GDM1 (cell line): ENCODE measurements around the gene LRFN5.
"Not testable (repeated sequence)": the region's sequence is repeated elsewhere in the genome, so short reads cannot be mapped to it uniquely, and the experiment has no call there.

Source experiments
- DNase-seq: peaks from one replicate; lab custom pipeline; 2025; lab: John Stamatoyannopoulos, UW

The LRFN5 gene

DNA sequence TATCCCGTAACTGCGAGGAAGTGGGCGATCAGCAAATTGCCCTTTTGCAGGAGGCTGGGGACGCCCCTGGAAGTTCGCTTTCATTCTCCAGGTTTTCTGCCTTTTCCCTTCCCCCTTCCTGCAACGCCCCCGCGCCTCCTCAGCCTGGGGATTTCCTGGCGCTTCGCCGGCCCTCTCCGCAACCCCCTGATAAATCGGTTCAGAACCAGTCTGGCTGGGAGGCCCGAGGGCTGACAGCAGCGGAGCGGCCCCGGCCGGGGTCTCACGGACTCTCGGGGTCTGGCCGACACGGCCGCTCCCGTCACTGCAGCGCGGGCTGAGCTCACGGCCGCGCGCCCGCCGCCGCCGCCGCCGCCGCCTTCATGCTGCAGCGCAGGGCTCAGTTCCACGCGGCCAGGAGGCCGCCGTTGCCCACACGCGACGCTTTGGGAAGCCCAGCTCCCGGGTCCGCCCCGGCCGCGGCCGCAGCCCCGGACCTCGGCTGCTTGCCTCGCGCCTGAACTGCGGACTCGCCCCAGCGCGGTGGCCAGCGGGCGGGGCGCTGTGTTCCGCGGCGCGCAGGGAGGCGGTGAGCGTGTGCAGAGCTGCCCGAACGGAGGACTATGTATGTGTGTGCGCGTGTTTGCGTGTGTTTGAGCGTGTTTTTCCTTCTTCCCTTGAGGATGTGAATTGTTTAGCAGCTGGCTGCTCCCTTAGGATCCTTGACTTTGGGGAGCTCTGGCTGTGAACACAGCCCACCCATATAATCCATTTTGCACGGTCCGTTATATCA is at the start of gene LRFN5:
LRFN5 (plus strand) TSS at position 345 of the 772 bp plus-strand sequence.
- DNase-seq = no peak

DNA sequence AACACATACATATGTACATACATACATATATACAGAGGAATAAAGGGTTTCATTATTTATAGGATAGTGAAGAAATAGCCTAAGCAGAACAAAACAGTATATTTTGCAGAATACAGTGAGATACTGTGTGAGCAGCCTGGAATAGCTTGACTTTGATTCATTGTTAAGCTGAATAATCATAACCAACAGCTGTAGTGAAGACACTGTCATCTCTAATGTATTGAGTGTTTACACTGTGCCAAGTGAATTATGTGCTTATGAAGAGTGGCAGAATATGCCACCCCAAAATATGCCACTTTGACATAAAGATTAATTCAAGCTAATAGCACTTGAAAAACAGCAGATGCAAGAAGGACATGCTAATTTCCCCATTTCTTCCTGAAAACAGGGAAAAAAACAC is 48.2 kb upstream of the LRFN5 start:
- no peak for DNase-seq

DNA sequence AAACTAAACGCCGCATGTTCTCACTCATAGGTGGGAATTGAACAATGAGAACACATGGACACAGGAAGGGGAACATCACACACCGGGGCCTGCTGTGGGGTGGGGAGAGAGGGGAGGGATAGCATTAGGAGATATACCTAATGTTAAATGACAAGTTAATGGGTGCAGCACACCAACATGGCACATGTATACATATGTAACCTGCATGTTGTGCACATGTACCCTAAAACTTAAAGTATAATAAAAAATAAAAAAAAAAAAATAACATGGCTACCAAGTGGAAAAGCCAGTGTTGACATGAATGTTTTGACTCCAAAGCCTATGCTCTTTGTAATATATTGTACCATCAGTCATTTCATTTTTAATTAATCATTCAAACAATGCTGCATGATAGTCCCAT is 39.8 kb upstream of the LRFN5 start:
- not testable (repeated sequence) for DNase-seq

DNA sequence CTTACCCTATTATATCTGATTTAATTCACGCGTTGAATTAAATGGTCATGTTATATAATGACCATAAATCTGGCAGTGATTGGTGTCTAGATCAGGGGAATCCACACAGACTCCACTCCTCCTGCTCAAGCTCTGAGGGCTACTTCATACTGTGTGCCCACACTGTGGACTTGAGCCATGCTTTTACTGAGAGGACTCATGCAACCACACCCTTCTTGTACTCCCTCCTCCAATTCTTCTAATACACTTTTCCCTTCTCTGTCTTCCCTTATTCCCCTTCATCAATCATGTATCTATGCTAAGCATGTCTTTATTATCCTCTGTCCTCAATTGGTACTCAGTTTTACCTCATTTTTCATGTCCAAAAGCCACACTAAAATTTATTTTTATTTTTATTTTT is 37.7 kb upstream of the LRFN5 start:
- no peak for DNase-seq

DNA sequence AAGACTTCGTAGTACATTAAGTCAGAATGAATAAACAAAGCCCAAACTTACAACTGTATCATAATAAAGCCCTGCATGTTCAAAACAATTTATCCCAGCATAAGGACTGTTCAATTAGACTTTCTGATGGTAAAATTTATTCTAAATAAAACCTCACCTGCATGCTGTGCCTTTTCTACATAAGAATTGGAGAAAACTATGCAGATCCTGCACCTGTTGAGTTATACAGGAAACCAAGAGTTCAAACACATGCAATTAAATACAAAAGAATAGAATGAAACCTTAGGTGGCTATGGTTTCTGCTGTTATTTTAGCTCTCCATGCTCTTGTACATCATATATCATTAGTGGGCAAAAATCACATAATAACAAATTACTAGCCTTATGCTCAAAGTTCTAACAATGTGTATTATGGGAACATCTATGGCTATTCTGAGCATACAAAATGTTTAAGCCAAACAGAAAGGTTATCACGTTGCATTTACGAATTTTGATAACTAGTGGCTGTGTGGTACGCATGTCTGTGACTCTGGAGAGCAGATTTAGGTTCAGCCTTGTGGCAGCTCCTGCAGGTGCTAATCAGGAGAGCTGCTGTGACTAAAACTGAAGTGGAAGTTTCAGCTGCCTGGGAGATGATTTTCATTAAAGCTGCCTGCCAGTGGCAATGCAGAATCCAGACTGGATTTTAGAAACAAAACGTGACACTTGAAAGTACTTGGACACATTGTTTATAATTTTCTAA is 36.1 kb upstream of the LRFN5 start:
- no peak for DNase-seq

DNA sequence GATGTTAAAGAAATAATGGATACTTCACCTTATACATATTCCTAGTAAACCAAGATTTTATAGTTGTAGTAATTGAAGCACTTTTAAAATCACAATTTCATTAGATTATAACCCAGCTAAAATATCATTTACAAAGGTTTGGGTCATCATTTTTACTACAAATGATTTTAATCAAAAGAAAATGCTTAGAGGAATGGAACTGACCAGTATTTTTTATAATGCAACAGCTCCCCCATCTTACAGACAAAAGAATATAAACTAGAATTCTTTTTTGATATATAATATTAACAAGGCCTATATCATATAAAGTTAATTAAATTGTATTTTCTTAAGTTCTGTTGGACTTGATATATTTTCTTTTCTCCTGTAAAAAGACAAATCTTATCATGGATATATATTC is 20.4 kb upstream of the LRFN5 start:
- no peak for DNase-seq

DNA sequence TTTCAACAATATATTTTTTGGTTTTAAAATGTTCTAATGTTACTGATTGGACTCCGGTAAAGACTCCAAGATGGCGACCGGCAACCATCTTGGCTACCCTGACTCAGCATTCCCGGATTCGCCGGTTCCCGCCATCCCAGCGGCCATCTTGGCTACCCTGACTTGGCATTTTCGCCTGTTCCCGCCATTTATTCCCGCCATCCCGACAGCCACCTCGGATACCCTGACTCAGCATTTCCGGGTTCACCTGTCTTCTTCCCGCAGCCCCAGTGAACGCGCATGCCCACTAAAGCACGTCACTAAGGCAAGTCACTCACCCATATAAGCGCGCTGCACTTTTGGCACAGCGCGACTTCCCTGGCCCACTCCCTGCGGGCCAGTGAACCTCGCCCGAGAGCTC is 9.0 kb upstream of the LRFN5 start:
- DNase-seq = no peak

DNA sequence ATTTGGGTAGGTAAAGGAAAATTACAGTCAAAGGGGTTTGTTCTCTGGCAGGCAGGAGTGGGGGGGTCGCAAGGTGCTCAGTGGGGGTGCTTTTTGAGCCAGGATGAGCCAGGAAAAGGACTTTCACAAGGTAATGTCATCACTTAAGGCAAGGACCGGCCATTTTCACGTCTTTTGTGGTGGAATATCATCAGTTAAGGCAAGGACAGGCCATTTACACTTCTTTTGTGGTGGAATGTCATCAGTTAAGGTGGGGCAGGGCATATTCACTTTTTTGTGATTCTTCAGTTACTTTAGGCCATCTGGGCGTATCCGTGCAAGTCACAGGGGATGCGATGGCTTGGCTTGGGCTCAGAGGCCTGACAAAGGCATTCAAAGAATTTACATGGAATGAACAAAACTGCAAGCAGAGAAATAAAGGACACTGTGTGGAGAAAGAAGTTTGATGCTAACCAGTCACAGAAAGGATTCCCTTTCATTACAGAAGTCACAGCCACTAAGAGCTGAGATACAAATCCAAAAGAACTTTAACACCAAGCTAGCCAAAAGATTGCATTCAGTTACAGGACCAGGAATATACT is 6.8 kb upstream of the LRFN5 start:
- DNase-seq = not testable (repeated sequence)

DNA sequence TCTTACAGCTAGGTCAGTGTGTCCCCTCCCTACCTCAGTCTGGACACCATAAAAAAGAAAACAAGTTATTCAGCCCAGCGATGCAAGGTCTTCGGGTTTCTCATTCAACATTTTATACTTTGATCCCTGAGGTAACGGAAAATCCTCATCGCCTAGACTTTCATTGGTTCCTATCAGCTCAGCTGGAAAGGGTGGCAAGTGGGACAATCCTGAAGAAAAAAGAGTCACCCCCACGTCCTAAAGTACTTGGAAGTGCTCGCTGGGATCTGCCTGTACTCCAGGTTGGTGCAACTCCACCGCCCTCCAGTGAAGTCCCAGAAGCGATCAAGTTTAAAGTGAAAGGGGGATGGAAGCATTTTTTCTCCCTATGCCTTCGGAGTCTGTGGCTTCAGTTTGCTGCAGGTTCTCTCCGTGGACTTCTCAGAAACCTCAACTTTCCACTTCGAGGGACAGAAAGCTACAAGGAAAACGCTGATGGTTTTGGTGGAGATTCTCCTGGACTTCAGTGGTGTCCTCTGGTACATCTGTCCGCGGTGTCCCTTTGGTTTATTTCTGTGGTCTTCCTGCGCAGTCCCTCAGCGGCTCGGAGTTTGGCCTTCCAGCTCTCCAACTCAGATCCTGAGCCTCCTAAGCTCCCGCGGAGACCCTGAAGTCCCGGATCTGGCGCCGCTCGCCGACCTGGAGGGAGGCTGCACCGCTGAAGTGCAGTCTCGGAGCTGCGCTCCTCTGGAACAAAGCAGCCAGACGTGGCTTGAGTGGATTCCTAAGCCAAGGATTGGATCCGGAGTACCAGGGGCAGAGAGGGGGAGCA is 1.8 kb upstream of the LRFN5 start:
- no peak for DNase-seq

DNA sequence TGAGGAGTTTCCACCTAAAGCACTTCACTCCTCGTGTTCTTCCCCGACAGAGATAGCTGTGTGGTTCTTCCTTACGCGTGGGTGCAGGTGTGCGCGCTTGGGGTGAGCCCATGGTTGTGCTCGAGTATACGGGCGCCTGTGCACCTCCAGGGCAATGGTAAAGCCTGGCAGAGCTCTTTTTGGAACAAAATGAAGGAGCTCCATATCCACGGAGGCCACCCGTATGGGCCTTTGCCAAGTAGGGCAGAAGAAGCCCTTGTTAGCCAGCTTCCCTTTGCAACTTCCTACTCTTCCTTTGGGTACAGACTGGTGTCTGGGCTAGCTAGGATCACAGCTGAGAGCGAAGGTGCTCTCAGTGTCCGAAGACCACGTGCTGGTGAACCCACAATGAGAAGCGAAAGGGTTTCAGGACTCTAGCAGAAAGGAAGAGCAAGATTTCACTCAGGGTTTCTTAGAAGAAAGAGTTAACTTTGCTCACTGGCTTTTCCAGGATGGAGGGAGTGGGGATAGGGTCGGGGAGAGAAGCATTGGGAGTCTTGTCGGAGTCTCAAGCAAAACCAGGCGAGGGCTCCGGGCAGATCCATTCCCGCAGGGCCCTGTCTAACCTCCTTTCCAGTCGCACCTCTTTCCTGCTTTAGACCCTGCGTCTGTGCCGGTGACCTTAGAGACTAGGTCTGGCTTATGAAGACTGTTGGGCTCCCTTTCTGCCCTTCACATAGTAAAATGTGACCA is 960 bp upstream of the LRFN5 start:
- no peak for DNase-seq

DNA sequence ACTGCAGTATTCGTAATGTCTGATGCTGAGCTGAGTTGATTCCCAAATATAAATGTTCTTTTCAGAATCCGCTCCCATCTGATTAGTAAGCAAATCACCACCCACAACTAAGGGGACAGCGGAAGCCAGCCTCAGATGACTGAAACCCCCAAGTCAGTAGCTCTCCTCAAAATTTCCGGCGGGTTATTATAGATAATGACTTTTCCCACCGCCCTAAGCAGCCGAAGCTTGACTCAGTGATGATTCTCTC is 469 bp upstream of the LRFN5 start:
- no peak for DNase-seq

DNA sequence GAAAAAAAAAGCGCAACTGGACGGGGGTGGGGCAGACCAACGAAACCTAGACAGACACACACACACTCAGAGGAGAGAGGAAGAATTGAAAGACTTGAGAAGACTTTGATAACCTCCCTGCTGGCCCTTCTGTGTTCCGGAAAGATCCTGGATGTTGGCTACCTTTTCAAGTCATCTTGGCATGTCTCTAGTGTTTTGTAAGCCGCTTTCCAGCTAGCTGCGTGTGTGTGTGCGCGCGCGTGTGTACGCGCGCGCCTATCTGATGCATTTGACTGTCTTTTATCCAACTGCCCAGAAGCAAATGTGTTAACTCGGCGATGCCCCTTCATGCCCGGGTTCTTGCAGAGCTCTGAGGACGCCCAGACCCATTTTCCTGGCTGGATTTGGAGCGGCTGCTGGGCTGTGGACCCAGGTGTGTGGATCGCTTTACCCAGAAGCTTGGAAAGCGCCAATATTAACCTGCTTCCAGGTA is 664 bp downstream of the LRFN5 start:
- no peak for DNase-seq

DNA sequence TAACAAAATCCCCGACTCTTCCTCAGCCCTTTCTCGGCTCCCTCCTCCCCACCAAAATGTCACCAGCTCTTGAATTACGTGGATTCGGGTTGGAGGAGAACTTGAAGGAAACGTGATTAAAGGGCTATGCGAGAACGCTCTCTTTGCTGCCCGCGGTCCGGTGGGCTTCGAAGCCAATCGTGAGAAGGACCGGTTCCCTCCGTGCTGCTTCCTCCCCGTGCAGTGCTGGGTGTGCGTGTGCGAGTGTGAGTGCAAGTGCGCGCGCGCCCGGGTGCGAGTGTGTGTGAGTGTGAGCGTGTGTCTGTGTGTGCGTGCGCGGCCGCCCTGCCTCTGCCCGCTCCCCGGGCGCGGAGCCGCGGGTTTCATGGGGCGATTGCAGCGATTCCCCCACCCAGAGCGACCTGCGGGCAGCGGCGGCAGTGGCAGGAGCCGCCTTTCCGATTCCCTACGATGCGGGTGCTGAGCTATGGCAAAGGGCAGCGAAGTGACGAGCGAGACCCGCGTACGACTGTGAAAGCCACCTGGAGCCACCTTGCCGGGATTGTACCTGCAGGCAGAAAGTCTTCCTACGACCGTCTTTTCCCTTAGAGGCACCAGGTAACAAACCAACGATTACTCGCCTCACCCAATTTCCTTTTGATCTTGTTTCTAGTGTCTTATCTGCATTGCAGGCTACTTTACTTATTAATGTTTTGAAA is 1.4 kb downstream of the LRFN5 start:
- DNase-seq = no peak

DNA sequence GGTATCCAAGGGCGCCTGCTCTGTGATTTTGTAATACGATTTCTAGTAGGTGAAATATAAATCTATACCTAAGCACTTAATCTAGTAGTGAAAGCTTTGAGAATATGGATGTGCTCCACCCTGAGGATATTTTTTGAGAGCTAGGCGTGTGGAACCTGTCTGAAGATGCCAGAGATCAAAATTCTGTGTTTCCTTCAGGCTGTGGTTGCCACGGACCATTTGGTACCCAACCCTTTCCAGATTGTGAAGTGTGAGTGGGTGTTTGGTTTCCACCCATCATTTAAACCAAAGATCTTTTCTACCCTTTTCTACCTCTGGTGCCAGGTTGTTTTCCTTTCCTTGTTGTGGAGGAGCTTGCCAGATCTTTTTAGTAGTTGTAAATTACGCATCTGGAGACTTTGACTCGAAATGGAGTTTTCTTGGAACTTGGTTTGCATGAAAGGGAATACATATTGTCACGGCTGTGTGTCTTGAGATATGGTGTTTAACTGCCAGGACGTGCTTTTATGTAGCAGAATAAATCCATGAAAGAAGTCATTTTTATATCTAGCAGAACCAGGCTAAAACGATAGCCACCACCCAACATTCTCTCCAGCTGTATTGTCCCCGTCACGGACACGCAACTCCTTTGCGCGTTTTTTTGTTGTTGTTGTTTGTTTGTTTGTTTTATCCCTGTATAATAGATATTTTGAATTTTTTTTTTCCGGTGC is 2.2 kb downstream of the LRFN5 start:
- no peak for DNase-seq

DNA sequence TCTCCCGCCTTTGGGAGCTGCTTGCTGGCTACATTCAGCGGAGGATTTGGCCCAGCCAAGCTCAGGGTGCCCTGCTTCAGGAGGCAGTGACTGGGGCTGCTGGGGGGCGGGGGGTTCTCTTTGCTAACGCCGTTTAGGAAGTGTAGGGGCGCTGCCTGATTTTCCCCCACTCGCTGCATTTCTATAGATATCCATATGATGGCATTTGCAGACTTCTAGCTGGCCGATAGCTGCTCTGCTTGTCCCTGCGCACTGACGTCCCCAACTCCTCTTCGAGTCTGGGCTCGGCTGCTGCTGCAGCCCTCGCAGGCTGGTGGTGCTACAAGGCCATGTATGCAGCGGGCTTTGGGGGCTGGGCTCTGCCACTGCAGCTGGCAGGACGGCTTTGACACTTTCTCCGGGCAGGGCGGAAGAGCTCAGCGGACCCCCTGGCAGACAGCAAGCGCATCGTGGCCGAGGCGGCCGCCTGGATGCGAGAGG is 3.1 kb downstream of the LRFN5 start:
- no peak for DNase-seq

DNA sequence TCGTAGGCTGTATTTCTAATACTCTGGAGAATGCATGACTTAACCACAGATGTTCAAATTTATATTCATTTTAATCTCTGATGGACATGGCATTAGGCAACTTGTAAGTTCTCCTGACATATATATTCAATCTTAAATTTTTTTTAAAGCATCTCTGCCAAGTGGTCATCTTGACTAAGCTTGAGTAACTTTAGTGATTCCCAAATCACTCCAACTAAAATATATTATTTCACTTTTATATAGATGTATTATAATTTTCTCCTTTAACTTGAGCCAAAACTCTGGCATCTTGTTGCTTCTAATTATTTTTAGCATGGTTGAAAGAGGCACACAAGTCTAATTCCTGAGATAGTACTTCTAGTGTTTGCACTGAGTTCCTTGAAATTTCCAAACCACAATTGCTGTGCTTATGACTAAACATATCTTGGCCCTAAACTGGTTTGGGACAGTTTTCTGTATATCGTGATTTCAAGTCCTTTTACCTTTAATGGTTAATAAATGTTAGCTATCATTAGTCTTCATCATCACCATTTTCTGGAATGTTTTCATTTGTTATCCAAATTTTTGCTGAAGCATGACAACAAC is 8.4 kb downstream of the LRFN5 start:
- DNase-seq = no peak

DNA sequence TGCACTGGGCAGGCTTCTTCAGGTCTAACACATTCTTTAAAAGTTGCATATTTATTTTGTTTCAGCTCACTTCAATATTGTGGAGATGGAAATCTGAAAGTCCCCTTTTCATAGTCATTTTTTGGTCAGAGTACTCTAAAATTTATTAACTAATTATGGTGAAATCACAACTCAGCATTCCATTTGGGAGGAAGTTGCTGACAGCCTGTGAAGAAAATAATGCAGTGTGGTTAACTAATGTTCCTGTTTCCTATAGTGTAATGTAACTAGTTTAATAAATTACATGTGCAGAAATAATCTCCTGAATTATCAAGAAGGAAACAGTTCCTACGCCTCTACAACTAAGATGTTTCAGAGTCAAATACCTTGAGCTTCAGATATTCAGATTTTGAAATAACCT is 17.1 kb downstream of the LRFN5 start:
- DNase-seq = no peak

DNA sequence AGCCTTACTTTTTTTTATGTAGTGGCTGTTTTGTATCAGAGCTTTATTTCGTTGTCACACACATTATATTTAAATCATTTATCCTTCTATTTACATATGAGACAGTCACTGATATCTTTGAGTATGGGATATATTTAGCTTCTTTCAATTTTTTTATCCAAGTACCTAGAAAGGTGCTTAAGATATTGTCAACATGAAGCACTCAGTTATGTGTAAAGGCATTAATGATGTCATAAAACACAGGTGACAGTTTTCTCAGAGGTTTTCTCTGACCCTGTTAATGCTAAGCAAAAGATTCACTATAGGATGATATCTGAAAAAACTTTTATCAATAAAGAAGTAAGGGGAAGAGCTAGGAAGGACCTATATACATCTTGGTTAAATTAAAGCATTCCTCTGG is 23.2 kb downstream of the LRFN5 start:
- no peak for DNase-seq

DNA sequence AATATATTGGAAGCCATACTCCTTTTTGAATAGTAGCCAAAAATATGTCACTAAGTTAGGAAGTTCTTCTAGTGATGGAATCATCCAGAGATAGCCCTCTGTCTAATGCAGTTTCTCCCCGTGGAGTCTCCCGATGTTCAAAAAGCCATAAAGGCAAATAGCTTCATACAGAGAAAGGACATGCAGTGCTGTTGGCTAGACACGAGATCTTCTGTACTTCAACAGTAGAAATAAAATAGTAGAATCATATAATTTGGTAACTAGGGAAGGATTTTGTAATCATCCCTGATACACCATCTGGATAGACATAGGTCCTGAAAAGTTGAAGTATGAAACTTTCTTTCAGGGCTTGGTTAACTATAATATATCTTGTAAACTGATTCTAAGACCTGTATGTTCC is 27.6 kb downstream of the LRFN5 start:
- DNase-seq = no peak
